Neural cell (in vitro differentiated cells): Measurements from ENCODE around the gene CTSL.

Experiments
- EP300 ChIP-seq: fragments of 450-650 bp; conservative IDR thresholded peaks from 2 replicates; pipeline ENCODE4 v1.6.1; 2014; ENCODE audit warnings: antibody characterized with exemption, mild to moderate bottlenecking, moderate library complexity; ENCODE audit not compliant: poor library complexity, severe bottlenecking
- EZH2 ChIP-seq: fragments of 200-600, 300-800 bp; shearing (Covaris generic), sonication (generic); IDR thresholded peaks from 2 replicates; pipeline ENCODE4 v1.6.1; 2014; ENCODE audit warnings: antibody characterized with exemption, low read length, borderline replicate concordance, mild to moderate bottlenecking; ENCODE audit not compliant: insufficient read depth, poor library complexity, severe bottlenecking
- POLR2AphosphoS5 ChIP-seq: IDR thresholded peaks from 2 replicates; pipeline ENCODE4 v1.6.1; 2012
- RAD21 ChIP-seq: fragments of 450-650 bp; conservative IDR thresholded peaks from 2 replicates; pipeline ENCODE4 v1.6.1; 2014; ENCODE audit warnings: antibody characterized with exemption, mild to moderate bottlenecking, moderate library complexity
- TAF1 ChIP-seq: IDR thresholded peaks from 2 replicates; pipeline ENCODE4 v1.6.1; 2012; ENCODE audit warnings: low read depth
- TF ChIP-seq, protein P1 (sequence below): fragments of 450-650 bp; IDR thresholded peaks from 2 replicates; pipeline ENCODE4 v1.5.1; 2014; ENCODE audit warnings: antibody characterized with exemption, mild to moderate bottlenecking, moderate library complexity; ENCODE audit not compliant: poor library complexity, severe bottlenecking

DNA sequence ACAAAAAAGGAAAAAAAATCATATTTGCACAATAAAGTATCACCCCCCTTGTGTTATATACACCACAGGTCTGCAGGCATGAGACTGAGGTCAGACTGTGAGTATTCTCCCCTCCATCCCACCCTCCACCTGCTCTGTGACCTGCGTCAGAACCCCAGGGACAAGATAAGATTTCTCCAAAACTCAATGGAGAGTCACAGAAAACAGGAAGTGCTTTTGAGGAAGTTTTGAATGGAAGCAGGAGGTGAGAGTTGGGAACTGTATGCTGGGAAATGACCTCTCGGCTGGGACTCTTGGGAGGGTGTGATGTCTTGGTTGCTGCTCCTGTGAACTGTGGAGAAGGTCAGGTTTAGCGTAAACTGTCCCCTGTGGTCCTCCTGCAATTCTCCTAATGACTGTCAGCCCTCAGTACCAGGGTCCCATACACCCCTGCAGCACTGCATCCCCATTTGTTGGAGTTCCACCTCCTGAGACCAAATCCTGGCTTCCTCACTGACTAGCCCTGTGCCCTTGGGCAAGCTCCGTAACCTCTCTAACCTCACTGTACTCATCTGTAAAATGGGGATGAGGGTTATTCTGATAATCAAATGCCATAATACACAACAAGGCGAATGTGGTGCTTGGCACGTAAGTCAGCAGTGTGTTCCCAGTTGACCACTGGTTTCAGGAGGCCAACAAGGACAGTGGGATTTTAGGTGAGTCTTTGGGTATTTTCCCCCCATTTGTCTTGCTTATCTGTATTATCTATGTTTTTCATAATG is 6.9 kb upstream of the CTSL start:
- TF ChIP-seq EZH2 (no peak), RAD21 (no peak), TAF1 (no peak), EP300 (no peak), POLR2AphosphoS5 (no peak)
- TF ChIP-seq, protein P1, sequence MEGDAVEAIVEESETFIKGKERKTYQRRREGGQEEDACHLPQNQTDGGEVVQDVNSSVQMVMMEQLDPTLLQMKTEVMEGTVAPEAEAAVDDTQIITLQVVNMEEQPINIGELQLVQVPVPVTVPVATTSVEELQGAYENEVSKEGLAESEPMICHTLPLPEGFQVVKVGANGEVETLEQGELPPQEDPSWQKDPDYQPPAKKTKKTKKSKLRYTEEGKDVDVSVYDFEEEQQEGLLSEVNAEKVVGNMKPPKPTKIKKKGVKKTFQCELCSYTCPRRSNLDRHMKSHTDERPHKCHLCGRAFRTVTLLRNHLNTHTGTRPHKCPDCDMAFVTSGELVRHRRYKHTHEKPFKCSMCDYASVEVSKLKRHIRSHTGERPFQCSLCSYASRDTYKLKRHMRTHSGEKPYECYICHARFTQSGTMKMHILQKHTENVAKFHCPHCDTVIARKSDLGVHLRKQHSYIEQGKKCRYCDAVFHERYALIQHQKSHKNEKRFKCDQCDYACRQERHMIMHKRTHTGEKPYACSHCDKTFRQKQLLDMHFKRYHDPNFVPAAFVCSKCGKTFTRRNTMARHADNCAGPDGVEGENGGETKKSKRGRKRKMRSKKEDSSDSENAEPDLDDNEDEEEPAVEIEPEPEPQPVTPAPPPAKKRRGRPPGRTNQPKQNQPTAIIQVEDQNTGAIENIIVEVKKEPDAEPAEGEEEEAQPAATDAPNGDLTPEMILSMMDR, result no peak
